Measurements from ENCODE around the gene PPP1R9A.

DNA sequence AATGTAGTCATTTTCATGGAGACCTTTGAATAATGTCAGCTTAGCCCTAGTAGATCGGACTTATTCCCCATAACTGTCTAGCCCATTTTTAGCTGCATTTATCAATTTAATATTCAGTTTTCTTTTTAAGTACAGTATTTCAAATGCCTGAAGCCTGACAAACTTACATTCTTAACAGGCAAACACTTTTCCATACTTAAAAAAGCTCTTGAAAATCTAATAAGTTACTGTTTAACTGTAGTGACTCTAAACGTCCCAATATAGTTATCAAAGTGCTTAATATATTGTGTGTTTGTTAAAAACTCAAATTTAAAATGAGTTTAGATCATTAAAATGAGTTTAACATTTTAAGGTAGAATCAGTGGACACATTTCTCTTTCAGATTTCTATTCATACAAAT lies 372.0 kb downstream of the PPP1R9A start:
- TF ChIP-seq, protein P1, sequence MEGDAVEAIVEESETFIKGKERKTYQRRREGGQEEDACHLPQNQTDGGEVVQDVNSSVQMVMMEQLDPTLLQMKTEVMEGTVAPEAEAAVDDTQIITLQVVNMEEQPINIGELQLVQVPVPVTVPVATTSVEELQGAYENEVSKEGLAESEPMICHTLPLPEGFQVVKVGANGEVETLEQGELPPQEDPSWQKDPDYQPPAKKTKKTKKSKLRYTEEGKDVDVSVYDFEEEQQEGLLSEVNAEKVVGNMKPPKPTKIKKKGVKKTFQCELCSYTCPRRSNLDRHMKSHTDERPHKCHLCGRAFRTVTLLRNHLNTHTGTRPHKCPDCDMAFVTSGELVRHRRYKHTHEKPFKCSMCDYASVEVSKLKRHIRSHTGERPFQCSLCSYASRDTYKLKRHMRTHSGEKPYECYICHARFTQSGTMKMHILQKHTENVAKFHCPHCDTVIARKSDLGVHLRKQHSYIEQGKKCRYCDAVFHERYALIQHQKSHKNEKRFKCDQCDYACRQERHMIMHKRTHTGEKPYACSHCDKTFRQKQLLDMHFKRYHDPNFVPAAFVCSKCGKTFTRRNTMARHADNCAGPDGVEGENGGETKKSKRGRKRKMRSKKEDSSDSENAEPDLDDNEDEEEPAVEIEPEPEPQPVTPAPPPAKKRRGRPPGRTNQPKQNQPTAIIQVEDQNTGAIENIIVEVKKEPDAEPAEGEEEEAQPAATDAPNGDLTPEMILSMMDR (conservative IDR thresholded peaks at IDR 0.05; ENCODE audit: low read length), result no peak
- TF ChIP-seq EZH2phosphoT487 (IDR thresholded peaks at IDR 0.05; ENCODE audit: borderline replicate concordance), result no peak
